ENCODE measurements around the gene GRM7.

Gene GRM7

DNA sequence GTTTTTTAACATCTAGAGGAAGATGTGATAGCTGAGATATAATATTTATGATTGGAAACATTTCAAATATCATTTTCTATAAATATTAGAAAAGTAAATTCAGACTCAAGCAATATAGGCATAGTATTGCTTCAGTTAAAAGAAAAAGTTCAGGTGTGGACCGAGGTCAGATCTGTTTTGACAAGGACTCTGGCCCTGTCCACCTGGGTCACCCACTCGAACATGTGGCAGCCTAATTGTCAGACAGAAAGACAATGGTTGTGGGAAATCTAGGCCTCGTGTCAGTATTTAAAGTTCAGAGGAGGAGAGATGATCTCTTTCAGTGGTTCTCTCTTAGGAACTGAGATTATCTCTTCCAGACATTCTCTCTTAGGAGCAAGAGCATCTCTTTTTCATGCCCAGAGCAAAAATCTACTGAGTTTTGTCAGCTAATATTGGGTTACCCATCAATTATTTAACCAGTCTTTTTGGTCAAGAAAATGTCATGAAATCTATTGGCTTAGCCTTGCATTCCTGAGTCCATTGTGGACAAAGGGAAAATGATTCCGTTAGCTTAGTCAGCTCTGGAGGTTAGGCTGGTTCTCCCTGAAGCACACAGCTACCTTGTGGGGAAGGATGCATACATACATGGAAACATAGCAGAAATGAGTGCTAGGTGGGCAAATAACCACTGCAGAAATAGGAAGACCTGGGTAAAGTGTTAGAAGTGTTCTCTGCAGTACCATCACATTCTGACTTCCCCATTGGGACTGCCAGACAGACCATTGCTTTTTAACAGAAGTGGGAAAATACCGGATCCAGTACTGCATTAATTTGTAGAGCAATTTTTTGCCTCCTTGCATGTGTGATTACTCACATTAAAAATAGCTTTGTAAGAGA lies 343.3 kb downstream of the GRM7 start:
- no peaks in the 10 kb centered on the region for H3K9me2 ChIP-seq (replicated peaks; ENCODE audit: insufficient read depth, low read length)
- H3K4me3 ChIP-seq (ENCODE audit: low read length): no peak overlapping the region
- H3K27me3 ChIP-seq (replicated peaks; ENCODE audit: insufficient read depth, low read length): no peaks in the 10 kb centered on the region
- no peaks in the 10 kb centered on the region for H3K9me3 ChIP-seq (replicated peaks; ENCODE audit: insufficient read depth, low read length)
- H4K20me1 ChIP-seq (ENCODE audit: insufficient read depth, low read length): no peaks in the 10 kb centered on the region
- no peaks in the 10 kb centered on the region for H3K79me2 ChIP-seq (ENCODE audit: low read length)
- H3K4me2 ChIP-seq (ENCODE audit: low read depth, low read length): no peak overlapping the region
- no peaks in the 10 kb centered on the region for H3F3A ChIP-seq (ENCODE audit: insufficient read depth, low read length)
- H3K4me1 ChIP-seq (ENCODE audit: low read length): 0 out of 2 replicates have a peak, but pooled peaks cover 12% of the 10 kb centered on the region
- H3K27ac ChIP-seq (ENCODE audit: low read length): no peak overlapping the region
- no peak for DNase-seq
- no peaks in the 10 kb centered on the region for H3K36me3 ChIP-seq (replicated peaks; ENCODE audit: insufficient read depth, low read length)
- TF ChIP-seq, protein P1, sequence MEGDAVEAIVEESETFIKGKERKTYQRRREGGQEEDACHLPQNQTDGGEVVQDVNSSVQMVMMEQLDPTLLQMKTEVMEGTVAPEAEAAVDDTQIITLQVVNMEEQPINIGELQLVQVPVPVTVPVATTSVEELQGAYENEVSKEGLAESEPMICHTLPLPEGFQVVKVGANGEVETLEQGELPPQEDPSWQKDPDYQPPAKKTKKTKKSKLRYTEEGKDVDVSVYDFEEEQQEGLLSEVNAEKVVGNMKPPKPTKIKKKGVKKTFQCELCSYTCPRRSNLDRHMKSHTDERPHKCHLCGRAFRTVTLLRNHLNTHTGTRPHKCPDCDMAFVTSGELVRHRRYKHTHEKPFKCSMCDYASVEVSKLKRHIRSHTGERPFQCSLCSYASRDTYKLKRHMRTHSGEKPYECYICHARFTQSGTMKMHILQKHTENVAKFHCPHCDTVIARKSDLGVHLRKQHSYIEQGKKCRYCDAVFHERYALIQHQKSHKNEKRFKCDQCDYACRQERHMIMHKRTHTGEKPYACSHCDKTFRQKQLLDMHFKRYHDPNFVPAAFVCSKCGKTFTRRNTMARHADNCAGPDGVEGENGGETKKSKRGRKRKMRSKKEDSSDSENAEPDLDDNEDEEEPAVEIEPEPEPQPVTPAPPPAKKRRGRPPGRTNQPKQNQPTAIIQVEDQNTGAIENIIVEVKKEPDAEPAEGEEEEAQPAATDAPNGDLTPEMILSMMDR (IDR thresholded peaks at IDR 0.05; ENCODE audit: low read length): no peak
- no peak for TF ChIP-seq EZH2 (optimal IDR thresholded peaks at IDR 0.05; ENCODE audit: low read depth, low read length)
- no peak for TF ChIP-seq EZH2phosphoT487 (IDR thresholded peaks at IDR 0.05; ENCODE audit: low read length)
- no peak overlapping the region for H2AFZ ChIP-seq (ENCODE audit: low read length)
- no peak overlapping the region for H3K9ac ChIP-seq (ENCODE audit: low read length)

DNA sequence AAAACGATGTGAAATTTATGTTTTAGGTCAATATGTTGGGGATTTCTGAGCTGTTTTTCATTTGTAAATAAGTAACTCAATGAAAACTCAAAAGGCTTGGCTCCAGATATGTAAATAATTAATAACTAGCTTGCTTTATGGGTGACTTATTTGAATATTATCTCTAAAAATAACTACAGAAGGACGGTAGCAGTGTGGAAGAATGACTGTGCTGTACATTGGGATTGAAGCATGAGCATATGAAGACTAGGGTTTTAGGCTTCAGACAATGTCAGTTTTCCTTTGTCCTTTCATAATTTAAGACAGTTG lies 343.9 kb downstream of the GRM7 start:
- no peaks in the 10 kb centered on the region for H3K9me2 ChIP-seq (replicated peaks; ENCODE audit: insufficient read depth, low read length)
- H3K27me3 ChIP-seq (replicated peaks; ENCODE audit: insufficient read depth, low read length): no peaks in the 10 kb centered on the region
- no peaks in the 10 kb centered on the region for H3K9me3 ChIP-seq (replicated peaks; ENCODE audit: insufficient read depth, low read length)
- H3K27ac ChIP-seq (ENCODE audit: low read length): no peak overlapping the region
- H4K20me1 ChIP-seq (ENCODE audit: insufficient read depth, low read length): no peaks in the 10 kb centered on the region
- no peak for DNase-seq
- H3K4me3 ChIP-seq (ENCODE audit: low read length): no peak overlapping the region
- H3K79me2 ChIP-seq (ENCODE audit: low read length): no peaks in the 10 kb centered on the region
- no peak overlapping the region for H3K9ac ChIP-seq (ENCODE audit: low read length)
- no peak overlapping the region for H3K4me2 ChIP-seq (ENCODE audit: low read depth, low read length)
- H3F3A ChIP-seq (ENCODE audit: insufficient read depth, low read length): no peaks in the 10 kb centered on the region
- TF ChIP-seq EZH2 (optimal IDR thresholded peaks at IDR 0.05; ENCODE audit: low read depth, low read length): no peak
- TF ChIP-seq, protein P1 (IDR thresholded peaks at IDR 0.05; ENCODE audit: low read length): no peak
- no peak for TF ChIP-seq EZH2phosphoT487 (IDR thresholded peaks at IDR 0.05; ENCODE audit: low read length)
- no peaks in the 10 kb centered on the region for H3K36me3 ChIP-seq (replicated peaks; ENCODE audit: insufficient read depth, low read length)
- H3K4me1 ChIP-seq (ENCODE audit: low read length): 0 out of 2 replicates have a peak, but pooled peaks cover 12% of the 10 kb centered on the region
- no peak overlapping the region for H2AFZ ChIP-seq (ENCODE audit: low read length)

DNA sequence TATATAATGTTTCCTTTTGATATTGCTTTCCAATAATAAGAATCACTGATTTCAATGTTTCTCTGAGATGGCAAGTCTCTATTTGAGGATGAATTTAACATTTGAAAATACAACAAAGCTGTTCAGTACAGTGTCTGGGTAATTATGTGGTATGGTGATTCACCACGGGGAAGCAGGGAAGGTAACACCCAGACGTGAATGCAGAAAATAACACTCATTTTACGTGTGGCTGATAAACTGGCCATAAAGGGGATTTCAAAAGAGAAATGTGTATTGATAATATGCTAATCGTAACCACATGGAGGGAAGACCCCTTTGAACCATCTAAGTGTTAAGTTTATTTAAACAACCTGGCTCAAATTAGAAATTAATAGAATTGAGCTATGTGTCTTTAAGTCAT lies 344.6 kb downstream of the GRM7 start:
- TF ChIP-seq EZH2phosphoT487 (IDR thresholded peaks at IDR 0.05; ENCODE audit: low read length) (no peak), EZH2 (optimal IDR thresholded peaks at IDR 0.05; ENCODE audit: low read depth, low read length) (no peak)
- TF ChIP-seq, protein P1 (IDR thresholded peaks at IDR 0.05; ENCODE audit: low read length): no peak
- Histone ChIP-seq H3F3A (ENCODE audit: insufficient read depth, low read length) (no peaks in the 10 kb centered on the region), H4K20me1 (ENCODE audit: insufficient read depth, low read length) (no peaks in the 10 kb centered on the region), H2AFZ (ENCODE audit: low read length) (peak overlapping the region; percentile 84), H3K27ac (ENCODE audit: low read length) (no peak overlapping the region), H3K9me3 (replicated peaks; ENCODE audit: insufficient read depth, low read length) (no peaks in the 10 kb centered on the region), H3K79me2 (ENCODE audit: low read length) (no peaks in the 10 kb centered on the region), H3K9me2 (replicated peaks; ENCODE audit: insufficient read depth, low read length) (no peaks in the 10 kb centered on the region), H3K4me3 (ENCODE audit: low read length) (peak overlapping the region; percentile 49), H3K9ac (ENCODE audit: low read length) (peak overlapping the region; percentile 25; the same call in 1 of the 2 replicates), H3K36me3 (replicated peaks; ENCODE audit: insufficient read depth, low read length) (no peaks in the 10 kb centered on the region), H3K27me3 (replicated peaks; ENCODE audit: insufficient read depth, low read length) (no peaks in the 10 kb centered on the region), H3K4me1 (ENCODE audit: low read length) (0 out of 2 replicates have a peak, but pooled peaks cover 12% of the 10 kb centered on the region), H3K4me2 (ENCODE audit: low read depth, low read length) (peak overlapping the region; percentile 68)
- peak; percentile 13 for DNase-seq
